Prostate gland (tissue), 2 donors: ENCODE data around the gene TSEN54. TPM values are rescaled to one million over a fixed set of nuclear protein-coding genes. Genes with fewer than 3 reads are reported as not detected.

Source experiments
- DNase-seq: peaks from one replicate; pipeline ENCODE4 v3.0.0-alpha.2; 2019; ENCODE audit warnings: low spot score
- H3K27ac ChIP-seq, 2 donors: fragments of 200-600 bp; sonication (generic); 2 replicates each; pipeline ENCODE4 v1.5.1; 2017 to 2019
- H3K27me3 ChIP-seq: fragments of 200-600 bp; sonication (generic); replicated peaks from 2 replicates; pipeline ENCODE4 v1.5.1; 2019; ENCODE audit not compliant: insufficient read depth
- H3K36me3 ChIP-seq, 2 donors: fragments of 200-600 bp; sonication (generic); 1 replicate in 1 of 2; 2 replicates in 1 of 2; pipeline versions ENCODE4 v1.5.1 to v1.8.1; 2017 to 2019
- H3K4me1 ChIP-seq: fragments of 200-600 bp; sonication (generic); replicated peaks from 2 replicates; pipeline ENCODE4 v1.5.1; 2019
- H3K4me3 ChIP-seq, 2 donors: fragments of 200-600 bp; sonication (generic); 2 replicates each; pipeline ENCODE4 v1.5.1; 2017 to 2019
- H3K9me3 ChIP-seq: fragments of 200-600 bp; sonication (generic); 2 replicates; pipeline ENCODE4 v1.5.1; 2017
- CTCF ChIP-seq, 4 experiments: fragments of 200-600 bp in 2 of 4; fragments of 450-650 bp in 2 of 4; sonication (generic) in 2 of 4; IDR thresholded peaks; 1 replicate in 3 of 4; 2 replicates in 1 of 4; pipeline ENCODE4 v1.5.1; 2016 to 2019; ENCODE audit warnings: antibody characterized with exemption in 4 of 4, mild to moderate bottlenecking in 2 of 4, moderate library complexity in 2 of 4
- POLR2A ChIP-seq: fragments of 450-650 bp; IDR thresholded peaks from one replicate; pipeline ENCODE4 v1.6.1; 2016; ENCODE audit warnings: antibody characterized with exemption, mild to moderate bottlenecking
- POLR2AphosphoS5 ChIP-seq: sonication (generic); formaldehyde crosslinking; IDR thresholded peaks from one replicate; pipeline ENCODE4 v1.6.1; 2017; ENCODE audit warnings: antibody characterized with exemption
- WGBS: methylation state at CpG from one replicate; pipeline ENCODE4 v1.1.5; 2018; 5-methylcytosine and 5-hydroxymethylcytosine counted together
- intact Hi-C: fragments of 100-400 bp; cut with DNase I; formaldehyde crosslinking; loops from one replicate; pipeline ENCODE4 v1.14.2; 2022
- total RNA-seq, 2 donors: library from RNA; depleted of rRNA; stranded (reverse); fragments of >200 nt; gene quantifications; one replicate each; pipeline ENCODE4 v1.1.0, GENCODE V29; 2016

Gene TSEN54
- total RNA-seq: 10 to 100 TPM; 45.9 to 56.2 TPM

- intact Hi-C loops: loop anchor here (2.0 to 10.0 kb wide), 4 partner anchors 73 to 229 kb away; no protein-coding TSS in a partner anchor
- Histone ChIP-seq H3K27ac (peak within 1 kb of the TSS; percentile 75 to 79), H3K36me3 (no peaks in the 10 kb centered on the region), H3K9me3 (no peaks in the 10 kb centered on the region), H3K4me1 (peaks cover 7% of the 10 kb centered on the region), H3K27me3 (no peaks in the 10 kb centered on the region), H3K4me3 (peak within 1 kb of the TSS; percentile 82)
- TF ChIP-seq CTCF (IDR thresholded peaks at IDR 0.05) (no peak), POLR2AphosphoS5 (peak; percentile 41), POLR2A (no peak)
- DNase-seq: peak; percentile 93
- under 1% methylated on average over 20 of the region's 45 CpGs for WGBS
These were observed at the start of gene TSEN54 for GRCh38 chr17:75516255-75516618. Gene TSEN54, plus strand, starts transcription at chr17:75516528. Its CDS starts 33 bp downstream, at chr17:75516561.

DNA sequence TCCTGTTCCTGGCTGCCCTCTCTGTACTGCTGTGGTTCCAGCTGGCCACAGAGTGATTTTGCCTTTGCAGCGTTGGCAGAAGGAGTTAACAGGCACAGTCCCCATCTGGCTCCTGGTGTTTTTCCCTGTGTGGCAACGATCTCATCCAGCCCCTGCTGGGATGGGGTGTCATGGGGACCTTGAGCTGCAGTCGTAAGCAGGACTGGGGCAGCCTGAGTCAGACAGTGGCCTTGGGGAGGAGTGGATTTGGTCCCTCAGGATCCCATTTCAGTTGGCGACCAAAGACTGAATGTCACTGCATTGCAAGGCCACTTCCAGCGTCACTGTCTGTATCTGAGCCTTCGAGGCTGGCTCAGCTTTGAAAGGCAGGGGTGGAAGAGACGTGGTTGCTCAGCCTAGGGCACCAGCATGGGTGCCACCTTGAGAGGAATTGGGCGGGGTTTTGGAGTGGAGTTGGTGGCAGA, 48.0 kb upstream of the TSEN54 start:
- no peaks in the 10 kb centered on the region for H3K9me3 ChIP-seq
- no peaks in the 10 kb centered on the region for H3K36me3 ChIP-seq
- H3K27me3 ChIP-seq: no peaks in the 10 kb centered on the region
- DNase-seq: no peak
- TF ChIP-seq CTCF (IDR thresholded peaks at IDR 0.05): no peak
- TF ChIP-seq POLR2AphosphoS5: no peak
- TF ChIP-seq POLR2A: no peak
- no peak overlapping the region for H3K27ac ChIP-seq
- intact Hi-C loops: no loop called here
- no peaks in the 10 kb centered on the region for H3K4me1 ChIP-seq
- 65% methylated on average over 8 of the region's 8 CpGs for WGBS
- H3K4me3 ChIP-seq: no peak overlapping the region

- no peak for TF ChIP-seq POLR2A
- TF ChIP-seq POLR2AphosphoS5: no peak
- TF ChIP-seq CTCF (IDR thresholded peaks at IDR 0.05): no peak
- H3K27me3 ChIP-seq: no peaks in the 10 kb centered on the region
- no peaks in the 10 kb centered on the region for H3K36me3 ChIP-seq
- H3K9me3 ChIP-seq: no peaks in the 10 kb centered on the region
- intact Hi-C loops: no loop called here
- WGBS: 75% methylated on average over 13 of the region's 13 CpGs
- H3K27ac ChIP-seq: no peak overlapping the region
- DNase-seq: no peak
- H3K4me3 ChIP-seq: no peak overlapping the region
- no peaks in the 10 kb centered on the region for H3K4me1 ChIP-seq
These were observed 47.5 kb upstream of the TSEN54 start for GRCh38 chr17:75468779-75469373.

DNA sequence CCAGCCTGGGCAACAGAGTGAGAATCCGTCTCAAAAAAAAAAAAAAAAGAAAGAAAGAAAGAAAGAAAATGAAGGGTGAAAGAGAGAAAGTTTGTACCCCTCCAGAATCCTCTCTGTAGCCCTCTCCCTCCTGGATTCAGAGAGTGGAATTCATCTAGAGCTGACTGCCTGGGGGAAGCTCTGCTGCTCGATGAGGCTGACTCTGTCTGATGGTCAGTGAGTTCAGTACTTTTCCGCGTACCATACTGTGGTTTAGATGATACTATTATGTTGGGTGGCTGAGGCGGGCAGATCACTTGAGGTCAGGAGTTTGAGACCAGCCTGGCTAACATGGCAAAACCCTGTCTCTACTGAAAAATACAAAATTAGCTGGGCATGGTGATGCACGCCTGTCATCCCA, 45.1 kb upstream of the TSEN54 start:
- Histone ChIP-seq H3K4me3 (no peak overlapping the region), H3K27me3 (no peaks in the 10 kb centered on the region), H3K27ac (no peak overlapping the region), H3K9me3 (no peaks in the 10 kb centered on the region), H3K36me3 (no peaks in the 10 kb centered on the region), H3K4me1 (no peaks in the 10 kb centered on the region)
- TF ChIP-seq POLR2AphosphoS5 (no peak), CTCF (IDR thresholded peaks at IDR 0.05) (no peak), POLR2A (no peak)
- intact Hi-C loops: no loop called here
- WGBS: 96% methylated on average over 6 of the region's 6 CpGs
- no peak for DNase-seq

DNA sequence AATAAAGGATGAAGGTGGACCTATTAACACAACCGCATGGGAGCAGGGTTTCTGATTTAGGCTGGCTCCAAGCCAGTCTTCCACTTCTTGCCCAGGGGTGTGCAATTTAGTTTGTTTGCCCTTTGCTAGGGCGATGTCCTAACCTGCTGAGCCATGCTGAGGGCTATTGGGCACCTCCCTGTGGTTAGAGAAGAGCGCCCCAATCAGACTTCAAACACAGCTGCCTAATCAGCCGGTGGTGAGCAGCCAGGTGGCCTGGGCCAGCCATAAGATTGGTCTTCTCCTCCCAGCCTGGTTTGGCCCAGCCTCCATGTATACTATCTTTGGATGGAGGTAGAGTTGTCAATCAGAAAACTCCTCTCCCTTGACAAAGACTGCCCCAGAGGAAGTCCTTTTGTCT, 44.2 kb upstream of the TSEN54 start:
- intact Hi-C loops: no loop called here
- no peak for TF ChIP-seq CTCF (IDR thresholded peaks at IDR 0.05)
- no peak for TF ChIP-seq POLR2A
- TF ChIP-seq POLR2AphosphoS5: no peak
- no peaks in the 10 kb centered on the region for H3K36me3 ChIP-seq
- H3K4me1 ChIP-seq: no peaks in the 10 kb centered on the region
- H3K27ac ChIP-seq: no peak overlapping the region
- WGBS: 29% methylated on average over 4 of the region's 4 CpGs
- no peaks in the 10 kb centered on the region for H3K9me3 ChIP-seq
- H3K4me3 ChIP-seq: no peak overlapping the region
- H3K27me3 ChIP-seq: no peaks in the 10 kb centered on the region
- no peak for DNase-seq
